HG03571 (cell line): ENCODE measurements around the gene MED27.

Experiments
- ATAC-seq: cut with Tn5 transposase; IDR thresholded peaks from one replicate; pipeline ENCODE4 v1.9.1; 2021; ENCODE audit not compliant: unreplicated experiment

Gene MED27

DNA sequence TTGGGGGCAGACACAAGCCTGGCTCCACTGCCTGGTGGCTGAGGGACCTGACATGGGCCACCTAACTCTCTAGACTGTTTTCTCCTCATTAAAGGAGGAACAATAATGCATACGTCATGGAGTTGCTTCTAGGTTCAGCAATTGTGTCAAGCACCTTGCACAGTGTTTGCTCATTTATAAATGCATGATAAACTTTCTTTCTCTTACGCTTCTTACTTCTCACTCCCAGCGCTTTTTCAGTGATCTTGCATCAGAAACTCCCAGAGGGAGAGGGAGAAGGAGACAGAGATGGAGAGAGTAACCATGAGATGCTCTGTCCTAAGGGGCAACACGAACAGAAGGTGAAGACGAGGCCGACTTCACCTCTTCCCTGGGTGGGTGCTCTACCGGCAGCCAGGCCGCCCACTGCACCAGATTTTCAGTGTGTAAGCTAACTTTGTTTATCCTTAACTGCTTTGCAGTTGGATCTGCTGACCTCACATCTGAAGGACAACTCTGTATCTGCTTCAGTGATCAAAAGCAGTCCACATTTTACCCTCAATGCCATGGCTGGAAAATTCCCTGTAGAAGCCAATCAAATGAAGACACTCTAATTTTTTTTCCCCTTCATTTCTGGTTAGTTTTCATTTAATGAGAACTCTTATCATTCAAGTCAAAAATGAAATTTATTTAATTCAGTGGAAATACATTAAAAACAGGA is 35.3 kb downstream of the MED27 start:
- ATAC-seq, result no peak

DNA sequence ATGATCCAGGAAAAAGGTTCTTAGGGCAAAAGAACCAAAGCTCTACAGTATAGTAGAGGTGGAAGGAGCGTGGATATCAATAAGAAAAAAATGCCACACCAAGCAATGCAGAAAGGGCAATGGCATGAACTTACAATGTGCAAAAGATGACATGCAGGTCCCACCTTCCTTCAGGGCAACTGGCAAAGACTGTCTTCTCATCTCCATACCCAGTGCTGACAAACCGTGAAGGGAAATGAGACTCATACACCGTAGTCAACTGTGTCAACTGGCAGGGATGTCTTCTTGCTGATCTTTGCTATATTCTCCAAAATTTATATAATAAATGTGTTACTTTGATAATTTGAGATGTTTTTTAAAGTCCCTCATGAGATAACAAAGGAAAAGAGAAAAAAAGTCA is 36.0 kb downstream of the MED27 start:
- no peak for ATAC-seq

DNA sequence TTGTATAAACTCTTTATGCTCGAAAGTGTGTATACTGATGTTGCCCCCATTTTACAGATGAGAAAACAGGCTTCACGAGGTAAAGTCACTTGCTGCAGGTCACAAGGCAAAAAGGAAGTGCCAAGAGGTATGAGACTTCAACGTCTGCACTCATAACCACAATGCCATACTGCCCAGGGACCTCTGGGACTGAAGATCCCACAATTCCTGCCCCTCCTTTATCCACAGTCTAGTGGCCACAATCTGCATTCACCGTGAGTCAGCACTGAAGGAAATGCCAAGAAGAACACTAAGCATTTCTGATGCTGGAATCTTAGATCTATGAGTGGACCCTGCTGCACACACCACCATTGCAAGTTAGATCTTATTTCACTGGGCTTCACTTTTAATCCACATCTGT is 37.3 kb downstream of the MED27 start:
- no peak for ATAC-seq

DNA sequence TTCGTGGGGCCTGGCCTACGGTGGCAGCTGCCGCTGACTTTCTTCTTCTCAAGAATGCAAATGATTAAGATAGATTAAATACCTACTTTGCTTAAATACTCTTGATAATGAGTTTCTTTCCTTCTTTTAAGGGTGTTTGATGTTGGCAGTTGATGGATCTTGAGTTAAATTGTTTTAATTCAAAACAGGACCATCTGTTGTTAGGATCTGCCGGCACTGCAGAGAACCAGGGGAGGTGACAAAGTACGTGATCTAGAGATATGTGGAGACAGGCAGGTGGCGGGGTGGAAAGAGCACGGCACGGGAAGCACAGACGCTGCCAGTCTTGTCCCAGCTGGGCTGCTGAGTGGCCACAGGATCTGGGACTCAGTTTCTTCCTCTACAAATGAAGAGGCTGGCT is 37.9 kb downstream of the MED27 start:
- no peak for ATAC-seq

DNA sequence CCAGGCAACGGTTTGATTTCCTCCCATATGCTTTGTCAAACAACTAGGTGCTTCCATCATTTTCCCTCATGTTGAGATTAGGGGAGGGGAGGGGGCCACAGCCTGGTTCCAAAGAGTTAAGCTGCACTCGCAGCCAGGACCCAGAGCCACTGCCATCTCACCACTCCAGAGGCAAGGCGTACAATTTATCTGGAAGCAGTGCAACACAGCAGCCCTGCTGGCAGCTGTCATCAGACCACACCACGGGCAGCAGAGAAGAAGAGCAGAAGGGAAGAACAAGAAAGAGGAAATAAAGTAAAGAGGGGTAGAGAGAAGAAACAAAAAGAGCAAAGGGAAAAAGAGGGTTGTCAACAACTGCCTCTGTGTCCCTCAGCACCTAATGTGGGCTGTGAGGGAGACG is 38.9 kb downstream of the MED27 start:
- no peak for ATAC-seq

DNA sequence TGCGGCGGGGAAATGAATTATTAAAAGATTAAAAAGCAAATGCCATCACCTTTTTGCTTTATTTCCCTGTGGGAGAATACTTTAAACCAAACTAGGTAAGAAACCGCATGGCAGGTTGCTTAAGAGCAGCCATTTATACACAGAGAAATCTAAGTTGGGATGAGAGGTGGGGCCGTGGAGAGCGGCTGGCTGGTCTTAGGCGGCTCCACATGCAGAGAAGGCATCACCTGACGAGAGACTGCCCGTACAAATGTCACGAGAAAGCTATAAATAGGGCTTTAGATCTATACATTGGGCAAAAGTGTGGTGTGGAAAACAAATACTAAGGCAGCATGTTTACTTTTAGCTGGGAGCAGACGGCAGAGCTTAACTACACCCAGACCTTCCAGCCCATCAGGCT is 39.4 kb downstream of the MED27 start:
- ATAC-seq, result no peak

DNA sequence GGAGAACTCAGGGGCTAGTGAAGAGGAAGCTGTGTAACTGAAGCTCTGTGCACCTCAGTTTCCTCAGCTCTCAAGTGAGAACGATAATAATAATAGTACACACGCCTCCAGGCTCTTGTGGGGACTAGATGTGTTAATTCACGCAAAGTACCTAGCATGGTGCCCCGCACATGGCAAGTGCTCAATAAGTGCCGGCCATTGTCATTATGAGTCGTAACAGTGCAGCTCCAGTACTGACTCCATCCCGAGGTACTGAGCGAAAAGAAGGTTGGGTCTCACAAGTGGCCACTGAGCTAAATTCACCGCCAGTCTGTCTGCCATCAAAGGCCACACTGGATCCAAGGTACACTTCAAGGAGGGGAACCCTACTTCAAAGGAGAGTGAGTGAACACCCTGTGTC is 40.4 kb downstream of the MED27 start:
- no peak for ATAC-seq

DNA sequence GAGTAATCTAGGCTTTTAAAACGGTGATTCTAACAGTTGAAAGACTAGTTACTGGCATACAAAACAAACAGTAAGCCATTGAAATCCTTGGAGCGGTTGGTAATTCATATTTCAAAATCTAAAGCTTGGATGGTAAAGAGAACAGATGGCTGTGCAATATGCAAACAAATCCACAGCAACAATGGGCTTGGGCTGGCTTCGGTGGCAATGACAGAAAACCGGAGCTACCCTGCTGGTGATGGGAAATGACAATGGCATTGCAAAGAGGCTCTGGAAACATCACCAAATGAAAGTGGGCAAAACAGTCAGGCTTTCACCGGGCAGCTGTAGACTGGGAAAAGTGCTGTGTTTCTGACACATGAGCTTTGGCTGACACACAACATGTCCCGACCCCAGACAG is 42.2 kb downstream of the MED27 start:
- no peak for ATAC-seq

DNA sequence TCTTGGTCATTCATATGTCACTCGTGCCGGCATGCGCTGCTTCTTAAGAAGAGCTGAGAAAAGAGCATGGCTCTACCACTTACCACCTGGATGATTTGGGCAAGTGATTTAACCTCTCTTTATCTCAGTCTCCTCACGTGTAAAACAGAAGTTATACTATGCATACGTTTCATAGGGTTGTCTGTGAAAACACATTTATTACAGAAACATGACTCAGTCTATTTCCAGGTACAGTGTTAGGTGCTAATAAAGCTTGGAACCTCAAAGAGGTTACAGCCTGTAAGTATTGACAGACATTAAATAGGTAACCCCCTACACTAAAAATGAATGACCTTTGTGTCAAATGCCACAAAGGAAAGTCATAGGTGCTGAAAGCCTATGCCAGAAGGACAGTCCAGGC is 43.1 kb downstream of the MED27 start:
- no peak for ATAC-seq

DNA sequence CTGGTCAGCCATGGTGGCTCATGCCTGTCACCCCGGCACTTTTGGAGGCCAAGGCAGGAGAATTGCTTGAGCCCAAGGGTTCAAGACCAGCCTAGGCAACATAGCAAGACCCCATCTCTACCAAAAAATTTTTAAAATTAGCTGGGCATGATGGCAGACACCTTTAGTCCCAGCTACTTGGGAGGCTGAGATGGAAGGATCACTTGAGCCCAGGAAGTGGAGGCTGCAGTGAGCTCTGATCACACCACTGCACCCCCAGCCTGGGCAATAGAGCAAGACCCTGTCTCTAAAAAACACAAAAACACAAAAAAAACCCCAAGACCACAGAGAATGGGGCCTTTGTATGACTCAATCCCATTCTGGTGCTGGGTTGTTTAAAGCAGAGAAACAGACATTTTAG is 44.0 kb downstream of the MED27 start:
- no peak for ATAC-seq

DNA sequence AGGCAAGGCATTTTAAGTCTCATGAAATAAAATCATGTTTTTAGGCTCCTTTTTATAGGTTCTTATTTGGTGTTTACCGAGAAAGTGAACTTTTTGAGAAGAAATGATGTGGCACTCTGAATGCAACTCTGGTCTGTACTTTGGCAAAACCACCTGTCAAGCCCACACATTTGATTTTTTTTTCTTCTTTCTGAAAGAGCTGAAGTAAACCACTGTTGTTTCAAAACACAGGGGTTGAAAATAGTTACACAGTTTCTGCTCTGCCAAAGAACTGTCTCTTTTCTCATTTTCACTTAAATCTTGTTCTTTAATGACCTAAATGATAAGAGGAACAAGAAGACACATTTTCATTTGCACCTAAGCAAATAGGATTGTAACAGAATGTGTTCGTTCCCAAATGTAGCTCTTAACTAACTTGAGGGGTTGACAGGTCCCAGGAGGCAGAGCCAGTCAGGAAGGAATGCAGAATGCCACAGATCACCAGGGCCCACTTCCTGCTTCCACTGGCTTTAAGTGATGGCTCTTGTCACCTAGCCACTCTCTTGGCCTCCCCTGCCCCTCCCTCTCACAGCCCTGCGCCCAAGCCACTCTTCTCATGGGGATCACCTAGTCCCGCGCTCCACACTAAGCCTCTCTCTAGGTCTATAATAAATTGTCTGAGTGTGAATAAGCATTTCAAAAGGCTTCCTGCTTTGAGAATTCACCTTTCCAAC is 47.3 kb downstream of the MED27 start:
- ATAC-seq, result no peak

DNA sequence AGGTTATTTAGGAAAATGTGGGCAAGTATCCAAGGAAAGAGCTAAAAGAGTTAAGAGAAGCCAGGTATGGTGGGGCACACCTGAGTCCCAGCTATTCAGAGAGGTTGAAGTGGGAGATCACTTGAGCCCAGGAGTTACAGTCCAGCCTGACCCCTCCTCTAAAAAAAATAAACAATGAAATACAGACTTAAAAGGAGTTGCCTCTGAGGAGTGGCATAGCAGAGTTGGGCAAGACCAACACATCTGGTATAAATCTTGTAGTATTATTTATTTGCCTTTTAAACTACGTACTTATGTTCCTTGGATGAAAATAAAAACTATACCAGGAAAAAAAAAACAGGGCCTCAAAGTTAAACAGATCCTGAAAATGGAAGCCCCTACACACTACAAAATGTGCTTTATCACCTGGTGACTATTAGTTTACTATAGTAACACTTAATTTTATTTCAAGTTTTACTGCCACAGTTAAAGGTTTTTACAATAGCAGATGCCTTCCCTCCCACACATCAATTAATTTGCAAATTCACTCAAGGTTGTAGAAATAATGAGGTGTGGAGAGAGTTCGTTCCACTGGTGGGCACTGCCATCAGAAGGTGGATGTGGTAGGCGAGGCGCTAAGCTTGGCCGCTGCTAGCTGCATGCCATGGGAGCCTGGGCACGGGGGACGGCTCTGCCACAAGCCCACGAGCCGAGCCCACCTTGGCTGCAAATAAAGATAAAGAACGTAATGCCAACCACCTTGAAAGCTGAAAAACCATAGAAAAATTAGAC is 48.0 kb downstream of the MED27 start:
- ATAC-seq, result no peak

DNA sequence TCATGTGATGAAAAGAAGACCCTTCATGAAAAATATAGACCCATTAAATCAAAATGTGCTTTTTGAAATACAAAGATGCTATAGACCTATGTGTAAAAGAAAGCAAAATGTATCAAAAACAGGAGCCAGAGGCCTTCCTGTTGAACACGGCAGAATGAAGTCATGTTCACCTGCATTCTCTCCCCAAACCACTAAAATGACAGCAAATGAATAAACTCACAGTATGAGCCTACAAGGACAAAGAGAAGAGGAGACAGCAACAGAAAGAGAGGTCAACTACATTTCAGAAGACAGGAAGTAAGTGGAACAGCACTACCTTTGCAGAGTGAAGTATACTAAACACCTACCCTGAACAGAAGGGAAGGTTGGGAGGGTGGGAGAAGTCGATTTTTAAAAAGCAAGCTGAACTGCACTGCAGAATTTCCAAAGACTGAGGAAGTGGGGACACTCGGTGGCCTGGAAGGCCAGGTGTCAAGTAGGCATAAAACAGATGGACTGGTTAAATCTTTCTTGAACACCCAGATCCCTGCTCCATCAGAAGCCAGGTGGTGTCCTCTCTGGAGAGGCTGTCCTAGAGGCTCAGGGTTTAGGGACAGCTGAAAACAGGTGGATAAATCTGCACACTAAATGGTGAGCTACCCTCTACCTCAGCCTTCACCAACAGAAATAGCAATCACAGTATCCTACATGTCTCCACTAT is 48.9 kb downstream of the MED27 start:
- ATAC-seq, result no peak

DNA sequence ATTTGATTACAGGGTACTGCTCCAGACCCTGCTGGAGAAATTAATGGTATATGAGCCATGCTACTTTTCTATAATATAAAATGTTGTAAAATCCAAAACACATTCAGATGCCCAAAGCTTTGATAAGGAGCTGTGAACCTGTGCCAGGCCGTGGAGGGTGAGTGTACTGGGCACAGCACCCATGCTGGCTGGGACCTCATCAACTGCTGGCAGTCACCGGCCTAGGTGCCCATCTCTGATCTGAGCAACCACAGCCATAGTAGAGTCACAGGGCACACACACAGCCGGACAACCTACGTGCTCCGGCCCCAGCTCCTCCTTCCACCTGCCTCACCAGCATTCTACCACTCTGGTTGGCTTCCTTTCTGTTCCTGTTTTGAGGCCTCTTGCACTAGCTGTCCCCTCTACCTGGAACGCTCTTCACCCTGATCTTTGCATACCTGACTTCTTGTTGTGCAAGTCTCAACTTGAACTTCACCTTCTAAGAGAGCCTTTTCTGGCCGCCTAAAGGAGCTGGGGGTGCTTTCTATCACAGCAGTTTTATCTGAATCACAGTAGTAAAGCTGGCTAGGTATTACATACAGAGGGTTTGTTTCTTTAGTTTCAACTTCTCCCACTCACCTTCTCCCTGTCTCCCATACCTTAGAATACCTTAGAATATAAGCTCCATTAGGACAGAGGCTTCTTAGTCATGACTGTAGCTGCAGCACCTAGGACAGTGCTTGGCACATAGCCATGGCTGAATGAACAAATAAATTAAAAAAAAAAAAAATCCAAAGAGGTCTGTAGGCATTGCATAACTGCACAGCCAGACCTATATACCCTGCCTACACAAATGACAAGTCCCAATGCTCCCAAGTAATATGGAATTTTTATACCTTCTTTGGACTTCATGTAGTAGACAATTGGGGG is 51.7 kb downstream of the MED27 start:
- no peak for ATAC-seq

DNA sequence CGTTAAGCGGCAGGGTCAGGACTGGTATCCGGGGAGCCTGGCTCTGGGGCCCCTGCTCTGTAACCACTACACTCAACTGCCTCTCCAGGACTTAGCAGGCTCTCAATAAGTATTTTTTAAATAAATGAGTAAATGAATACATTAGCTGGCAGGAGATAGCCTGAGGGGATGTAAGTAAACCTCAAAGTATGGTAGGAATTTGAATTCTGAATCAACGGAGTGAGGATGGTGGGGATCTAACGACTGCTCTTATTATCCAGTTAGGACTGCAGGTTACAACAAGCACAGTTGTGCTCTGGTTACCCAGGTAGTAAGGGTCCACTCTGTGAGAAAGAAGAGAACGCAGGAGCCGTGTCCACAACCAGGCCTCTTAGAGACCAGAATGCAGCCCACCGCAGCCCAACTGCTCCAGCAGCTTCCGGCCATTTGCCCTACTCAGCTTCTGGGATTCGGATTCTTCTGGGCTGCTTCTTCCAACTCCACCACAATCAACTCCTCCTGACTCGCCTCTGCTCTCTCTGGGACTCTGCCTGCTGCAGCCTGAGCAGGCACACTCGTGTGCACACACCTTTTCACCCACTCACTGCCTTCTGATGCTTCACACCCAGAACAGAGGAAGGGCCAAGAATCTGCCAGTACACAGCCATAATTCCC is 52.6 kb downstream of the MED27 start:
- ATAC-seq, result no peak

DNA sequence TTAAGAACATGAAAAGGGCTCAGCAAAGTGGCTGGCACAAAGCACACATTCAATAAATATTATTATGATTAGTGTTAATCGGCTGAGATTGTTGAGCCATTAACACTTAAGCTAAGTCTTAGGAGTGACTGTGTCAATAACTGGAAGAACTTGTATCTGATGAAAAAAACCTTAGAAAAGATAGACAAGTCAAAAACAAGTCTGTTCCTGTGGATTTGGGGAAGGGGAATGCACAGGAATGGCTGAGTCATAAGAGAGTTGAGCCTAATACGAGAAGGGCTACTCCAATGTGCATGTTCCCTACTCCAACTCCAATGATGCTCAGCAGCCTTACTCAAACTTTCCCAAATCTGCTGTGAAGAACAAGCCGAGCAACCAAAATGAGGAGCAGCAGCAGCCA is 53.9 kb downstream of the MED27 start:
- ATAC-seq, result no peak

DNA sequence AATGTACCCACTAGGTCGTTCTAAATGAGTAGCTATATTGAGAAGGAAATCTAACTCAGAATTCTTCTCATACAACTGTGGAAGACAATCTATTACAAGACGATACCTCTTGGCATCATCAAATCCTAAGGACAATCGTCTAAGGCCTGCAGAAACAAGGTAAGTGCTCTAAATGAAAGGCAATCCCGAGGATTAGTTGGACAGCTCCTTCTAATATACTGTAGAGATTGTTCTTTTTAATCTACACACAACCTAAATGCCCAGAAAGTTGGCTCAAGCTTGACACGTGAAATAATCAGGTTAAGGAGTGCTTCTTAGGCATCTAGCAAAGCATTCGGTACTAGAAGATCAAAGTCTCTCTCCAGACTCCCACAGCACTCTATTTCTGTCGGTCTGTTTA is 55.1 kb downstream of the MED27 start:
- no peak for ATAC-seq

DNA sequence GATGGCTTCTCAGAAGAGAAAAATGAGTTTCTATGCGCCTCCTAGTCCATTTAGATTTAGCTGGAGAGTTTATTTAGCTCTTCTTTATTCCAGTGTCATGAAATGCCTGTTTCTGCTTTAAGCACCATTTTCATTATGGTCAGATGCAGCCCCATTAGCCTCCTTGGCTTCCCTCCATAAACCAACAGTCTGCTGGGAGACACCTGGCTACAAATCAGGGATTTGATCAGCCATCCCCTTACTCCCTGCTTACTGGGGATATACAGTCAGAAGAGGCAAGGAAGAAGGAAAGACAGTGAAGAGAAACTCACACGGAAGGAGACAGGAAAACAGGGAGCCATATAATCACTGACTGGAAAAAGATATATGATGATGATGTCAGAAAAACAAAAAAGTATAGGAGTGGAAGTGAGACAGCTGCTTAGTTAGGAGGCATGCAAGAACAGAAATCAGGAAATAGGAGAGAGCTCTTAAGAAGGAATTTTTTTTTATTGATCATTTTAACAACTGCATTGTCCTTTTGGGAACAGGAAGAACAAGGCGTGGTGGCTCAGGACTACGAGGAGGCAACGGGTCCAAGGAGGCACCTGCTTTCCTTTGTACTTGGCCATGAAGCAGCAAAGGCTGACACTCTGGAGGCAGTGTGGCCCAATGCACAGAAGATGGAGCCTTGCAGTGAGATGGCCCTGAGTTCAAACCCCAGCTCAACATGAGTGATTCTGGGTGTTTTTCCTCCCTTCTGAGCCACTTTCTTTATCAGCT is 56.1 kb downstream of the MED27 start:
- no peak for ATAC-seq

DNA sequence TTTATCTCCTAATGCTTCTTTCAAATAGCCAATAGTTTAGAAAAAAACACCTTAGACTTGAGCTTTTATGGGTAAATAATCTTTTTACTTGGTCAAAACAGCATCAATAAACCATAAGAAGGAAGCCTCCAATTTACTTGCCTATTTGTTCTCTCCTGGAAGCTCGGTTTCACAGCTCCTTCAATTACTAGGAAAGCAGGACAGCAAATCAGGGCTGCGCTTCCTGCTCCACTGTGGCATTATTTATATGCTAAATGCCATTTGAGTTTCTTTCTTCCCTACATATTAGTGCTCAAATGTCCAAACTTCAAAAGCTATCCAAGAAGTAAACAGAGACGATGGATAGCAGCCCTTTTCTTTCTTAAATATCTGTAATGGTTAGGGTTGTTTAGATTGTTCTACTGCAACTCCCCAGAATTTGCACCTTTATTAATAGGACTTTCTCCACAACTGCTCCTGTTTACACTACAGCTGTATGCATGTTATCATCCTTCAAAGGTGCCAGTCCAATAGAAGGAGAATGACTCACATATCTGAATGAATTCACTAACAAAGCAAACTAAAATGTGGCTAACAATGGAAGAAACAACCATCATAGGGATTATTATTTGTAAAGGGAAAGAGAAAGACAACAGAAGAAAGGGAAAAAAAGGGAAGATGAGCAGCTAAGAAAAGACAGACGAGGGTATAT is 58.7 kb downstream of the MED27 start:
- ATAC-seq, result no peak
